Activated CD8-positive, alpha-beta T cell treated with anti-CD3 and anti-CD28 coated beads, Interleukin-2, amount 10 ng/mL, durations not matched to agents 7 days and 5 days (primary cell): ENCODE results near the gene OBSL1. TPM values are rescaled to one million over a fixed set of nuclear protein-coding genes. Genes with fewer than 3 reads are reported as not detected.

Experiments used
- ATAC-seq: fragments of 150-1000 bp; cut with Tn5 transposase; one replicate; pipeline ENCODE4 v1.10.0; 2021; ENCODE audit warnings: moderate library complexity
- CTCF ChIA-PET: fragments of 350-600 bp; sonication (Branson Sonifier 250); formaldehyde crosslinking; loops from one replicate; lab custom pipeline; 2021; ENCODE audit warnings: antibody characterized with exemption; lab: Charles Lee
- POLR2A ChIA-PET: fragments of 350-600 bp; sonication (Branson Sonifier 250); formaldehyde crosslinking; loops from one replicate; lab custom pipeline; 2021; ENCODE audit warnings: antibody characterized with exemption; lab: Charles Lee
- DNase-seq: peaks from one replicate; pipeline ENCODE4 v3.0.0-alpha.2; 2020
- H3K27ac Mint-ChIP-seq: one replicate; pipeline ENCODE4 v1.8.0; 2021; ENCODE audit warnings: mild to moderate bottlenecking, mixed read lengths
- H3K27me3 Mint-ChIP-seq: one replicate; pipeline ENCODE4 v1.8.0; 2021; ENCODE audit warnings: low read depth, mixed read lengths
- H3K36me3 Mint-ChIP-seq: one replicate; pipeline ENCODE4 v1.8.0; 2021; ENCODE audit warnings: low read depth, mixed read lengths
- H3K4me1 Mint-ChIP-seq: one replicate; pipeline ENCODE4 v1.8.0; 2021; ENCODE audit warnings: low read depth, mixed read lengths
- H3K4me3 Mint-ChIP-seq: one replicate; pipeline ENCODE4 v1.8.0; 2021; ENCODE audit warnings: mild to moderate bottlenecking, mixed read lengths
- H3K9me3 Mint-ChIP-seq: one replicate; pipeline ENCODE4 v1.8.0; 2022; ENCODE audit warnings: mixed read lengths; ENCODE audit not compliant: insufficient read depth
- total RNA-seq, 2 experiments: library from RNA; stranded (reverse); gene quantifications; one replicate each; pipeline ENCODE4 v1.2.3, GENCODE V29; 2021

Gene OBSL1
- under 1 TPM; 0.18 to 0.45 TPM for total RNA-seq

- H3K36me3 Mint-ChIP-seq = no peaks in the 10 kb centered on the region
- ATAC-seq (peak; percentile 35), DNase-seq (no peak)
- H3K27me3 Mint-ChIP-seq = peaks cover 37% of the 10 kb centered on the region
- H3K9me3 Mint-ChIP-seq = no peaks in the 10 kb centered on the region
- H3K4me3 Mint-ChIP-seq = no peak within 1 kb of the TSS
- no peaks in the 10 kb centered on the region for H3K4me1 Mint-ChIP-seq
- ChIA-PET CTCF (interaction anchor here (0.8 to 1.0 kb wide), 3 partner anchors 10 to 42 kb away, joined by 3 read pairs; no protein-coding TSS in a partner anchor), POLR2A (interaction anchor here (1.0 kb wide), 1 partner anchor 10 kb away, joined by 3 read pairs; no protein-coding TSS in a partner anchor)
- no peak within 1 kb of the TSS for H3K27ac Mint-ChIP-seq
Observed at GRCh38 chr2:219571311-219572236, at the start of gene OBSL1. TSS of gene OBSL1 (minus strand) at chr2:219571539. CDS start at chr2:219571232, 307 bp downstream.

- Mint-ChIP-seq H3K4me1 (no peaks in the 10 kb centered on the region), H3K4me3 (no peak overlapping the region), H3K27me3 (peaks cover 30% of the 10 kb centered on the region), H3K36me3 (no peaks in the 10 kb centered on the region), H3K27ac (no peak overlapping the region), H3K9me3 (no peaks in the 10 kb centered on the region)
- DNase-seq (no peak), ATAC-seq (no peak)
- POLR2A ChIA-PET = interaction anchor here (0.6 kb wide), 1 partner anchor 208 kb away, joined by 3 read pairs; no protein-coding TSS in a partner anchor
- CTCF ChIA-PET = no interaction called here
Observed at GRCh38 chr2:219620546-219620945, 49.2 kb upstream of the OBSL1 start.

- ATAC-seq = no peak
- H3K27me3 Mint-ChIP-seq = peaks cover 25% of the 10 kb centered on the region
- H3K36me3 Mint-ChIP-seq = peaks cover 9% of the 10 kb centered on the region
- POLR2A ChIA-PET = no interaction called here
- DNase-seq = no peak
- no peaks in the 10 kb centered on the region for H3K9me3 Mint-ChIP-seq
- CTCF ChIA-PET = interaction anchor here (0.7 to 1.1 kb wide), 2 partner anchors 22 to 24 kb away, joined by 3 read pairs; no protein-coding TSS in a partner anchor
- no peak overlapping the region for H3K4me3 Mint-ChIP-seq
- no peaks in the 10 kb centered on the region for H3K4me1 Mint-ChIP-seq
- H3K27ac Mint-ChIP-seq = no peak overlapping the region
Observed at GRCh38 chr2:219619235-219619634, 47.9 kb upstream of the OBSL1 start.

GRCh38 chr2:219618733-219619122 lies 47.4 kb upstream of the OBSL1 start:
- Mint-ChIP-seq H3K27me3 (peaks cover 20% of the 10 kb centered on the region), H3K4me3 (no peak overlapping the region), H3K4me1 (no peaks in the 10 kb centered on the region), H3K9me3 (no peaks in the 10 kb centered on the region), H3K36me3 (peaks cover 9% of the 10 kb centered on the region), H3K27ac (no peak overlapping the region)
- CTCF ChIA-PET = interaction anchor here (0.7 to 1.1 kb wide), 2 partner anchors 23 to 24 kb away, joined by 3 read pairs; no protein-coding TSS in a partner anchor
- ATAC-seq = no peak
- POLR2A ChIA-PET = no interaction called here
- no peak for DNase-seq

GRCh38 chr2:219616550-219616949 lies 45.2 kb upstream of the OBSL1 start:
- H3K4me1 Mint-ChIP-seq = peaks cover 11% of the 10 kb centered on the region
- ChIA-PET POLR2A (no interaction called here), CTCF (no interaction called here)
- DNase-seq (no peak), ATAC-seq (no peak)
- no peaks in the 10 kb centered on the region for H3K9me3 Mint-ChIP-seq
- no peak overlapping the region for H3K27ac Mint-ChIP-seq
- peaks cover 10% of the 10 kb centered on the region for H3K27me3 Mint-ChIP-seq
- H3K4me3 Mint-ChIP-seq = no peak overlapping the region
- H3K36me3 Mint-ChIP-seq = peaks cover 11% of the 10 kb centered on the region

- H3K4me1 Mint-ChIP-seq = peaks cover 16% of the 10 kb centered on the region
- H3K36me3 Mint-ChIP-seq = peaks cover 15% of the 10 kb centered on the region
- no peak overlapping the region for H3K4me3 Mint-ChIP-seq
- POLR2A ChIA-PET = no interaction called here
- no peak for ATAC-seq
- no peak for DNase-seq
- H3K9me3 Mint-ChIP-seq = no peaks in the 10 kb centered on the region
- CTCF ChIA-PET = no interaction called here
- H3K27ac Mint-ChIP-seq = no peak overlapping the region
- H3K27me3 Mint-ChIP-seq = peaks cover 4% of the 10 kb centered on the region
Observed at GRCh38 chr2:219615894-219616293, 44.6 kb upstream of the OBSL1 start.

GRCh38 chr2:219615036-219615435 lies 43.7 kb upstream of the OBSL1 start:
- ATAC-seq = no peak
- POLR2A ChIA-PET = no interaction called here
- no peak for DNase-seq
- Mint-ChIP-seq H3K9me3 (no peaks in the 10 kb centered on the region), H3K27ac (no peak overlapping the region), H3K36me3 (peaks cover 15% of the 10 kb centered on the region), H3K4me3 (no peak overlapping the region), H3K4me1 (peaks cover 16% of the 10 kb centered on the region), H3K27me3 (no peaks in the 10 kb centered on the region)
- CTCF ChIA-PET = no interaction called here

- no peak for DNase-seq
- H3K27me3 Mint-ChIP-seq = no peaks in the 10 kb centered on the region
- ChIA-PET CTCF (no interaction called here), POLR2A (no interaction called here)
- no peaks in the 10 kb centered on the region for H3K9me3 Mint-ChIP-seq
- peak; percentile 11 for ATAC-seq
- no peak overlapping the region for H3K27ac Mint-ChIP-seq
- peaks cover 18% of the 10 kb centered on the region for H3K36me3 Mint-ChIP-seq
- H3K4me3 Mint-ChIP-seq = no peak overlapping the region
- peaks cover 16% of the 10 kb centered on the region for H3K4me1 Mint-ChIP-seq
Observed at GRCh38 chr2:219614076-219614860, 42.9 kb upstream of the OBSL1 start.

GRCh38 chr2:219613461-219614070 lies 42.2 kb upstream of the OBSL1 start:
- no peak overlapping the region for H3K4me3 Mint-ChIP-seq
- H3K36me3 Mint-ChIP-seq = peaks cover 18% of the 10 kb centered on the region
- ChIA-PET POLR2A (no interaction called here), CTCF (no interaction called here)
- no peak for ATAC-seq
- peaks cover 16% of the 10 kb centered on the region for H3K4me1 Mint-ChIP-seq
- H3K9me3 Mint-ChIP-seq = no peaks in the 10 kb centered on the region
- no peaks in the 10 kb centered on the region for H3K27me3 Mint-ChIP-seq
- no peak for DNase-seq
- no peak overlapping the region for H3K27ac Mint-ChIP-seq

- ChIA-PET CTCF (no interaction called here), POLR2A (no interaction called here)
- Mint-ChIP-seq H3K36me3 (peaks cover 18% of the 10 kb centered on the region), H3K4me3 (no peak overlapping the region), H3K9me3 (no peaks in the 10 kb centered on the region), H3K4me1 (peaks cover 21% of the 10 kb centered on the region), H3K27me3 (no peaks in the 10 kb centered on the region), H3K27ac (peak overlapping the region; percentile 15)
- peak; percentile 49 for DNase-seq
- peak; percentile 29 for ATAC-seq
Observed at GRCh38 chr2:219612577-219613286, 41.4 kb upstream of the OBSL1 start.
